DND-41 (cell line): ENCODE results near the gene EEFSEC.

Source experiments
- ATAC-seq: fragments of 200-7000 bp; cut with Tn5 transposase; 3 replicates; pipeline ENCODE4 v1.9.1; 2021; ENCODE audit warnings: low read depth; ENCODE audit not compliant: insufficient read depth
- DNase-seq: peaks from one replicate; pipeline ENCODE4 v3.0.0-alpha.2; 2020
- H2AFZ ChIP-seq: 2 replicates; pipeline ENCODE4 v1.6.0; 2012; ENCODE audit warnings: low read depth, low read length
- H3K27ac ChIP-seq: 2 replicates; pipeline ENCODE4 v1.5.1; 2012; ENCODE audit warnings: low read length, inconsistent platforms
- H3K27me3 ChIP-seq: fragments of 200-600 bp; sonication (generic); 2 replicates; pipeline ENCODE4 v1.6.0; 2012; ENCODE audit warnings: low read length, mild to moderate bottlenecking, inconsistent platforms; ENCODE audit not compliant: insufficient read depth, poor library complexity
- H3K36me3 ChIP-seq: 2 replicates; pipeline ENCODE4 v1.5.1; 2012; ENCODE audit warnings: low read length, inconsistent platforms; ENCODE audit not compliant: insufficient read depth
- H3K4me1 ChIP-seq: 2 replicates; pipeline ENCODE4 v1.5.1; 2012; ENCODE audit warnings: mild to moderate bottlenecking, low read length; ENCODE audit not compliant: insufficient read depth
- H3K4me2 ChIP-seq: 2 replicates; pipeline ENCODE4 v1.6.0; 2012; ENCODE audit warnings: mild to moderate bottlenecking, moderate library complexity, low read length, inconsistent platforms; ENCODE audit not compliant: insufficient read depth
- H3K4me3 ChIP-seq, 2 experiments: fragments of 200-600 bp in 1 of 2; shearing (Covaris generic) in 1 of 2; 2 replicates each; pipeline ENCODE4 v1.5.1; 2012 to 2016; ENCODE audit warnings: inconsistent platforms in 2 of 2, low read length in 2 of 2, mild to moderate bottlenecking in 2 of 2, low read depth in 1 of 2, moderate library complexity in 1 of 2
- H3K79me2 ChIP-seq: 2 replicates; pipeline ENCODE4 v1.6.0; 2012; ENCODE audit warnings: low read length, inconsistent platforms; ENCODE audit not compliant: insufficient read depth
- H3K9ac ChIP-seq: 2 replicates; pipeline ENCODE4 v1.6.0; 2012; ENCODE audit warnings: low read depth, mild to moderate bottlenecking, inconsistent platforms, low read length, moderate library complexity
- H3K9me3 ChIP-seq: 2 replicates; pipeline ENCODE4 v1.5.1; 2012; ENCODE audit warnings: low read length, moderate library complexity, mild to moderate bottlenecking, inconsistent platforms; ENCODE audit not compliant: insufficient read depth, severe bottlenecking
- H4K20me1 ChIP-seq: 2 replicates; pipeline ENCODE4 v1.6.0; 2012; ENCODE audit warnings: low read length; ENCODE audit not compliant: insufficient read depth
- CTCF ChIP-seq: IDR thresholded peaks from 2 replicates; pipeline ENCODE4 v1.5.1; 2012; ENCODE audit warnings: borderline replicate concordance, low read length, moderate library complexity, mild to moderate bottlenecking; ENCODE audit not compliant: poor library complexity, severe bottlenecking; ENCODE audit errors: extremely low read depth
- EZH2 ChIP-seq: IDR thresholded peaks from 3 replicates; pipeline ENCODE4 v1.6.1; 2012; ENCODE audit warnings: borderline replicate concordance, low read depth, mild to moderate bottlenecking, moderate library complexity, low read length, inconsistent platforms; ENCODE audit not compliant: severe bottlenecking

The EEFSEC gene

GRCh38 chr3:128353361-128353965 lies 200.2 kb downstream of the EEFSEC start:
- ATAC-seq (no peak), DNase-seq (no peak)
- Histone ChIP-seq H3K36me3 (peaks cover 17% of the 10 kb centered on the region; the same call in 1 of the 2 replicates), H3K4me3 (no peak overlapping the region), H3K9me3 (no peaks in the 10 kb centered on the region), H4K20me1 (peaks cover 5% of the 10 kb centered on the region; the same call in 1 of the 2 replicates), H3K27ac (no peak overlapping the region), H2AFZ (no peak overlapping the region), H3K27me3 (no peaks in the 10 kb centered on the region), H3K4me1 (no peaks in the 10 kb centered on the region), H3K9ac (no peak overlapping the region), H3K4me2 (no peak overlapping the region), H3K79me2 (no peaks in the 10 kb centered on the region)
- TF ChIP-seq CTCF, result no peak
- no peak for TF ChIP-seq EZH2

GRCh38 chr3:128353991-128354687 lies 200.9 kb downstream of the EEFSEC start:
- H3K4me1 ChIP-seq, result no peaks in the 10 kb centered on the region
- DNase-seq, result no peak
- no peak for ATAC-seq
- H3K36me3 ChIP-seq, result peaks cover 17% of the 10 kb centered on the region
- no peak overlapping the region for H3K27ac ChIP-seq
- H3K4me3 ChIP-seq, result no peak overlapping the region
- H3K4me2 ChIP-seq, result no peak overlapping the region
- peaks cover 5% of the 10 kb centered on the region for H4K20me1 ChIP-seq
- TF ChIP-seq CTCF, result no peak
- no peak for TF ChIP-seq EZH2
- no peaks in the 10 kb centered on the region for H3K27me3 ChIP-seq
- no peak overlapping the region for H3K9ac ChIP-seq
- H3K9me3 ChIP-seq, result no peaks in the 10 kb centered on the region
- no peak overlapping the region for H2AFZ ChIP-seq
- no peaks in the 10 kb centered on the region for H3K79me2 ChIP-seq

- H3K4me3 ChIP-seq, result no peak overlapping the region
- H4K20me1 ChIP-seq, result peaks cover 5% of the 10 kb centered on the region; the same call in 1 of the 2 replicates
- H3K27ac ChIP-seq, result no peak overlapping the region
- TF ChIP-seq CTCF, result no peak
- no peak for TF ChIP-seq EZH2
- H2AFZ ChIP-seq, result no peak overlapping the region
- H3K4me1 ChIP-seq, result no peaks in the 10 kb centered on the region
- H3K4me2 ChIP-seq, result no peak overlapping the region
- H3K9me3 ChIP-seq, result no peaks in the 10 kb centered on the region
- DNase-seq, result no peak
- peaks cover 14% of the 10 kb centered on the region for H3K36me3 ChIP-seq
- ATAC-seq, result no peak
- H3K27me3 ChIP-seq, result no peaks in the 10 kb centered on the region
- no peaks in the 10 kb centered on the region for H3K79me2 ChIP-seq
- no peak overlapping the region for H3K9ac ChIP-seq
Observed at GRCh38 chr3:128354788-128355542, 201.7 kb downstream of the EEFSEC start.
